GM12872 (cell line): Measurements from ENCODE around the gene NOS1AP.
A peak's percentile ranks its signal among the peaks of the same experiment; 100 is the strongest.

Source experiments
- TF ChIP-seq, protein P1 (sequence below): IDR thresholded peaks from 3 replicates; pipeline ENCODE4 v1.5.1; 2011; ENCODE audit warnings: low read depth, mild to moderate bottlenecking, low read length, moderate library complexity; ENCODE audit not compliant: insufficient read depth

The NOS1AP gene

GRCh38 chr1:162347281-162347680 is 277.8 kb downstream of the NOS1AP start:
- TF ChIP-seq, protein P1, sequence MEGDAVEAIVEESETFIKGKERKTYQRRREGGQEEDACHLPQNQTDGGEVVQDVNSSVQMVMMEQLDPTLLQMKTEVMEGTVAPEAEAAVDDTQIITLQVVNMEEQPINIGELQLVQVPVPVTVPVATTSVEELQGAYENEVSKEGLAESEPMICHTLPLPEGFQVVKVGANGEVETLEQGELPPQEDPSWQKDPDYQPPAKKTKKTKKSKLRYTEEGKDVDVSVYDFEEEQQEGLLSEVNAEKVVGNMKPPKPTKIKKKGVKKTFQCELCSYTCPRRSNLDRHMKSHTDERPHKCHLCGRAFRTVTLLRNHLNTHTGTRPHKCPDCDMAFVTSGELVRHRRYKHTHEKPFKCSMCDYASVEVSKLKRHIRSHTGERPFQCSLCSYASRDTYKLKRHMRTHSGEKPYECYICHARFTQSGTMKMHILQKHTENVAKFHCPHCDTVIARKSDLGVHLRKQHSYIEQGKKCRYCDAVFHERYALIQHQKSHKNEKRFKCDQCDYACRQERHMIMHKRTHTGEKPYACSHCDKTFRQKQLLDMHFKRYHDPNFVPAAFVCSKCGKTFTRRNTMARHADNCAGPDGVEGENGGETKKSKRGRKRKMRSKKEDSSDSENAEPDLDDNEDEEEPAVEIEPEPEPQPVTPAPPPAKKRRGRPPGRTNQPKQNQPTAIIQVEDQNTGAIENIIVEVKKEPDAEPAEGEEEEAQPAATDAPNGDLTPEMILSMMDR = no peak

DNA sequence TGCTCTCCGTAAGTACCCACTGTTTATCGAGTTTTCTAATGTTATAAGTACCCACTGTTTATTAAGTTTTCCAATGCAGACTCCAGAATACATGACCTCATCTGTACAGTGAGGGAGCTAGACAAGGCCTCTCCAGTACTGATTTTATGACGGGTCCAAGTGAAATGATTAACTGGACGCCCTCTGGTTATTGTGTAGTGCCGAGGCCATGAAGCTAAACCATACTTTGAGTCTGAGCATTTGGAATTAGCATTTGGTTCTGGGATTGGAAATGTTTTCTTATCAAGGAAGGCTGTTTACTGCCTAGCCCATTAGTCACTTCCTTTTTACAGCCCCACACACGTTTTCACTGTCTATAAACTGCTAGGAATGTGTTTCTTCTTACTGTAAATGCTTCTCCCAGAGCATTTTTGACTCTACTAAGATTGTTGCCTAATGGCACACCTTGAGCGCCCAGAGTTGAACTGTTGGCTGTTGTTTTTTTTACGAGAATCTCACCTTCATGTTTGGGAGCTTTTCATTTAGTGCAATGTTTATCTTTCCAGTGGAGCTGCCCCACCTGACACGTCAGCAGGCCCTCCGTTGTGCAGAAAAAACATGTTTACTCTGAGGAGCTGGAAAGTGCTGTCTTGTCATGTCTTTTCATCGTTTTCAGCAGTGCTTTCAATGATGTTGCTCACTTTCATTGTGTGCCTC is 280.3 kb downstream of the NOS1AP start:
- TF ChIP-seq, protein P1 = no peak

GRCh38 chr1:162351246-162351842 is 281.9 kb downstream of the NOS1AP start:
- TF ChIP-seq, protein P1 = no peak

DNA sequence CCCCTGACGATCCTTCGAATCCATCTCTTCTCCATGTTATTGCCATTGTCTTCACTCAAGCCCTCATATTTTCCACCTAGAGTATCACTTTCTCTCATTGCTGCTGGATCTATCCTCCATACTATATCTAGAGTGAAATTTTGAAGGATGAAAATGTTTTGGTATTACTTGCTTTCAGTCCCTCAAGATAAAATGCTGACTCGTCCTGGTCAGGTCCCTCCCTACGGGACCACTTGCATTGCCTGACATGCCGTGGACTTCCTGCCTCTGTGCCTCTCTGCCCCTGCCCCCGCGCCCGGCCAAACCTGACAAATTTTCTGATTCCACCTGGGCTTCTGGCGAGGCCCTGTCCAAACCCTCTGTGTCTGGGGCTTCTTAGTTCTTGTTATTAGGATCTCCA is 283.6 kb downstream of the NOS1AP start:
- TF ChIP-seq, protein P1 = no peak

GRCh38 chr1:162353702-162354101 is 284.2 kb downstream of the NOS1AP start:
- TF ChIP-seq, protein P1 = no peak

- TF ChIP-seq, protein P1 = peak; percentile 71
Measured at GRCh38 chr1:162357681-162358266, 288.3 kb downstream of the NOS1AP start.

GRCh38 chr1:162358928-162359327 is 289.4 kb downstream of the NOS1AP start:
- TF ChIP-seq, protein P1 = no peak
